Right lobe of liver (tissue), 6 donors: Measurements from ENCODE around the gene CORO1A. TPM values are rescaled to one million over a fixed set of nuclear protein-coding genes. Genes with fewer than 3 reads are reported as not detected.
"Not testable (repeated sequence)": the region's sequence is repeated elsewhere in the genome, so short reads cannot be mapped to it uniquely, and the experiment has no call there.

Experiments
- ATAC-seq, 4 donors: fragments of 200-7000 bp; cut with Tn5 transposase; one replicate each; pipeline ENCODE4 v1.9.1; 2020; ENCODE audit warnings: mild to moderate bottlenecking in 4 of 4, moderate library complexity in 4 of 4
- DNase-seq, 3 donors: peaks; one replicate each; pipeline ENCODE4 v3.0.0-alpha.2; 2020
- H3K27ac ChIP-seq, 3 donors: fragments of 200-600 bp; one replicate each; pipeline ENCODE4 v1.8.0; 2022
- H3K27me3 ChIP-seq, 2 donors: fragments of 200-600 bp; one replicate each; pipeline ENCODE4 v1.8.0; 2022
- H3K36me3 ChIP-seq, 4 donors: fragments of 200-600 bp; sonication (generic) in 1 of 4; one replicate each; pipeline versions ENCODE4 v1.5.1 to v1.8.0; 2017 to 2022; ENCODE audit warnings: control low read depth in 1 of 4
- H3K4me1 ChIP-seq, 4 donors: fragments of 200-600 bp; sonication (generic) in 1 of 4; one replicate each; pipeline versions ENCODE4 v1.5.1 to v1.8.0; 2017 to 2022; ENCODE audit warnings: control low read depth in 1 of 4
- H3K4me3 ChIP-seq, 3 donors: fragments of 200-600 bp; one replicate each; pipeline ENCODE4 v1.8.0; 2022
- H3K9me3 ChIP-seq, 4 donors: fragments of 200-600 bp; sonication (generic) in 1 of 4; one replicate each; pipeline versions ENCODE4 v1.5.1 to v1.8.0; 2017 to 2022; ENCODE audit warnings: control low read depth in 1 of 4
- POLR2A ChIP-seq: fragments of 450-650 bp; IDR thresholded peaks from one replicate; pipeline ENCODE4 v1.6.1; 2017; ENCODE audit warnings: antibody characterized with exemption, mild to moderate bottlenecking
- WGBS: methylation state at CpG from one replicate; pipeline ENCODE4 v1.1.6; 2018; ENCODE audit warnings: low coverage, low lambda C conversion rate; ENCODE audit not compliant: insufficient coverage; ENCODE audit errors: missing lambda C conversion rate; 5-methylcytosine and 5-hydroxymethylcytosine counted together
- intact Hi-C, 2 donors: fragments of 100-400 bp; cut with DNase I; formaldehyde crosslinking; loops; one replicate each; pipeline versions ENCODE4 v1.11.2 to v1.14.1; 2022
- total RNA-seq, 6 experiments: library from RNA; depleted of rRNA in 2 of 6; stranded (reverse); fragments of >200 nt in 2 of 6; fragmentation: NEBNext Ultra II Directional in 3 of 6; extraction: Animal tissue kit (Norgen Biotek cat#: 25700) in 3 of 6; gene quantifications; one replicate each; pipeline versions ENCODE4 v1.1.0 to v1.2.4, GENCODE V29; 2016 to 2023
- TF ChIP-seq, protein P1 (sequence below), 4 donors: fragments of 200-600 bp in 3 of 4; fragments of 450-650 bp in 1 of 4; IDR thresholded peaks; one replicate each; pipeline versions ENCODE4 v1.5.1 to v1.8.0; 2016 to 2022; ENCODE audit warnings: antibody characterized with exemption in 4 of 4, mild to moderate bottlenecking in 2 of 4
- donor health status: DM: no; HTN: yes; CAD: no.
- donor health status: DM: no; HTN: no; CAD: no.
- donor health status: DM: no; HTN: no; CAD: no.
- donor health status: DM: no; HTN: yes; CAD: no.
- donor health status: DM: no; HTN: yes; CAD: no.

Gene CORO1A
- total RNA-seq, 6 experiments from 2014 or later, result 7.0 to 15.2 (median 7.9) TPM

DNA sequence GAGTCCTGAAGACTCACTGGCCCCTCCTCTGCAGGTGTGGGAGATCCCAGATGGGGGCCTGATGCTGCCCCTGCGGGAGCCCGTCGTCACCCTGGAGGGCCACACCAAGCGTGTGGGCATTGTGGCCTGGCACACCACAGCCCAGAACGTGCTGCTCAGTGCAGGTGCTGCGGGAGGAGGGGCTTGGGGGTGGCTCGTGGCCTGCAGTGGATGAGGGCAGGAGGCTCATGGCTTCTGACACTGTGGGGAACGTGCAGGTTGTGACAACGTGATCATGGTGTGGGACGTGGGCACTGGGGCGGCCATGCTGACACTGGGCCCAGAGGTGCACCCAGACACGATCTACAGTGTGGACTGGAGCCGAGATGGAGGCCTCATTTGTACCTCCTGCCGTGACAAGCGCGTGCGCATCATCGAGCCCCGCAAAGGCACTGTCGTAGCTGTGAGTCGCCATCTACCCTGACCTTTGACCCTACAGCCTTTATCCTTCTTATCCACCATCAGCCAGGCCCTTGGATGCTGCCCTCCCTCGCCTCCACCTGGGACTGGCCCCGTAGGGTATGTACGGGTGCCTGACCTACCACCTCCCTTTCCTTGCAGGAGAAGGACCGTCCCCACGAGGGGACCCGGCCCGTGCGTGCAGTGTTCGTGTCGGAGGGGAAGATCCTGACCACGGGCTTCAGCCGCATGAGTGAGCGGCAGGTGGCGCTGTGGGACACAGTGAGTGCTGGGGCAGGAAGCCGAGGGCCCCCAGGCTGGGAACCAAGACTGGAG lies 3.6 kb downstream of the CORO1A start:
- peak in 3 of 4 donors; percentile 26 to 47 (median 42) for ATAC-seq
- Histone ChIP-seq H3K27me3 (no peaks in the 10 kb centered on the region), H3K4me3 (peak overlapping the region in 1 of 3 donors; percentile 16), H3K27ac (peak overlapping the region in 1 of 3 donors; percentile 38), H3K4me1 (no peaks in the 10 kb centered on the region), H3K36me3 (no peaks in the 10 kb centered on the region), H3K9me3 (no peaks in the 10 kb centered on the region)
- intact Hi-C loops, result no loop called here
- peak; percentile 67 to 81 (median 69) for DNase-seq
- WGBS, result 29% methylated on average over 13 of the region's 36 CpGs
- TF ChIP-seq, protein P1, sequence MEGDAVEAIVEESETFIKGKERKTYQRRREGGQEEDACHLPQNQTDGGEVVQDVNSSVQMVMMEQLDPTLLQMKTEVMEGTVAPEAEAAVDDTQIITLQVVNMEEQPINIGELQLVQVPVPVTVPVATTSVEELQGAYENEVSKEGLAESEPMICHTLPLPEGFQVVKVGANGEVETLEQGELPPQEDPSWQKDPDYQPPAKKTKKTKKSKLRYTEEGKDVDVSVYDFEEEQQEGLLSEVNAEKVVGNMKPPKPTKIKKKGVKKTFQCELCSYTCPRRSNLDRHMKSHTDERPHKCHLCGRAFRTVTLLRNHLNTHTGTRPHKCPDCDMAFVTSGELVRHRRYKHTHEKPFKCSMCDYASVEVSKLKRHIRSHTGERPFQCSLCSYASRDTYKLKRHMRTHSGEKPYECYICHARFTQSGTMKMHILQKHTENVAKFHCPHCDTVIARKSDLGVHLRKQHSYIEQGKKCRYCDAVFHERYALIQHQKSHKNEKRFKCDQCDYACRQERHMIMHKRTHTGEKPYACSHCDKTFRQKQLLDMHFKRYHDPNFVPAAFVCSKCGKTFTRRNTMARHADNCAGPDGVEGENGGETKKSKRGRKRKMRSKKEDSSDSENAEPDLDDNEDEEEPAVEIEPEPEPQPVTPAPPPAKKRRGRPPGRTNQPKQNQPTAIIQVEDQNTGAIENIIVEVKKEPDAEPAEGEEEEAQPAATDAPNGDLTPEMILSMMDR (IDR thresholded peaks at IDR 0.05), result peak; percentile 43 to 77 (median 56)
- no peak for TF ChIP-seq POLR2A

DNA sequence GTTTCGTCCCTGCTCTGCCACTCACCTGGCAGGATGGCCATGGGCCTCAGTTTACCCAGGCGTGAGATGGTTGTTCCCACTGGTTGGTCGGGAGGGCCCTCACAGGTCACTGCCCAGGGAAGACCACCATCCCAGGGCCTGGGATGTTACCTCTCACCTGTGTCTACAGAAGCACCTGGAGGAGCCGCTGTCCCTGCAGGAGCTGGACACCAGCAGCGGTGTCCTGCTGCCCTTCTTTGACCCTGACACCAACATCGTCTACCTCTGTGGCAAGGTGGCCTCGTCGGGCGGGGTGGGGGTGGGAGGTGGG lies 4.1 kb downstream of the CORO1A start:
- no peak for DNase-seq
- WGBS, result no CpG with 5 or more reads among the region's 9 CpGs
- intact Hi-C loops, result no loop called here
- H3K9me3 ChIP-seq, result no peaks in the 10 kb centered on the region
- H3K27ac ChIP-seq, result no peak overlapping the region
- no peaks in the 10 kb centered on the region for H3K4me1 ChIP-seq
- TF ChIP-seq, protein P1 (IDR thresholded peaks at IDR 0.05), result no peak
- TF ChIP-seq POLR2A, result no peak
- no peaks in the 10 kb centered on the region for H3K27me3 ChIP-seq
- ATAC-seq, result no peak
- H3K36me3 ChIP-seq, result no peaks in the 10 kb centered on the region
- no peak overlapping the region for H3K4me3 ChIP-seq

DNA sequence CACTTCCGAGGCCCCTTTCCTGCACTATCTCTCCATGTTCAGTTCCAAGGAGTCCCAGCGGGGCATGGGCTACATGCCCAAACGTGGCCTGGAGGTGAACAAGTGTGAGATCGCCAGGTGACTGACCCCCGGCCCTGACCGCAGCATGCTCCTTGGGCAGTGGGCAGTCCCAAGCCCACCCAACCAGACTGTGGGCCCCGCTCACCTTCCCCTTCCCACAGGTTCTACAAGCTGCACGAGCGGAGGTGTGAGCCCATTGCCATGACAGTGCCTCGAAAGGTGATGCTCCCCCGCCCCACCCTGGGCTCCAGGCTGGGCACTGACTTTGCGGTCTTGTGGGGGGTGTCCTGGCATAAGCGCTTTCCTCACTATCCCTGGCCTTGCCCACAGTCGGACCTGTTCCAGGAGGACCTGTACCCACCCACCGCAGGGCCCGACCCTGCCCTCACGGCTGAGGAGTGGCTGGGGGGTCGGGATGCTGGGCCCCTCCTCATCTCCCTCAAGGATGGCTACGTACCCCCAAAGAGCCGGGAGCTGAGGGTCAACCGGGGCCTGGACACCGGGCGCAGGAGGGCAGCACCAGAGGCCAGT lies 4.7 kb downstream of the CORO1A start:
- ATAC-seq (no peak), DNase-seq (peak in 1 of 3 donors; percentile 20)
- Histone ChIP-seq H3K36me3 (no peaks in the 10 kb centered on the region), H3K9me3 (no peaks in the 10 kb centered on the region), H3K4me1 (no peaks in the 10 kb centered on the region), H3K4me3 (no peak overlapping the region), H3K27me3 (no peaks in the 10 kb centered on the region), H3K27ac (no peak overlapping the region)
- TF ChIP-seq, protein P1 (IDR thresholded peaks at IDR 0.05), result no peak
- TF ChIP-seq POLR2A, result no peak
- intact Hi-C loops, result no loop called here
- WGBS, result 100% methylated on average over 2 of the region's 23 CpGs

DNA sequence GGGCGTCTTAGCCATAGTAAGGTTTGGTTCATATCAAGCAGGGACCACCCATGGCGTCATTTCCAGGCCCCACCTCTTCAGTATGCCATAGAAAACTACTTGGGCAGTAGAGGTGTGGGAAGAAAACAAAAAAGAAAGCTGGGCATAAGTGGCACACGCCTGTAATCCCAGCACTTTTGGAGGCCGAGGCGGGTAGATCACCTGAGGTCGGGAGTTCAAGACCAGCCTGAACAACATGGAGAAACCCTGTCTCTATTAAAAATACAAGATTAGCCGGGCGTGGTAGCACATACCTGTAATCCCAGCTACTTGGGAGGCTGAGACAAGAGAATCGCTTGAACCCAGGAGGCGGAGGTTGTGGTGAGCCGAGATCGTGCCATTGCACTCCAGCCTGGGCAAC lies 7.8 kb downstream of the CORO1A start:
- WGBS, result 100% methylated on average over 4 of the region's 12 CpGs
- DNase-seq, H3K4me3 ChIP-seq, H3K27me3 ChIP-seq, H3K4me1 ChIP-seq, H3K27ac ChIP-seq, ATAC-seq, H3K36me3 ChIP-seq, H3K9me3 ChIP-seq, intact Hi-C loops: not testable (repeated sequence)

DNA sequence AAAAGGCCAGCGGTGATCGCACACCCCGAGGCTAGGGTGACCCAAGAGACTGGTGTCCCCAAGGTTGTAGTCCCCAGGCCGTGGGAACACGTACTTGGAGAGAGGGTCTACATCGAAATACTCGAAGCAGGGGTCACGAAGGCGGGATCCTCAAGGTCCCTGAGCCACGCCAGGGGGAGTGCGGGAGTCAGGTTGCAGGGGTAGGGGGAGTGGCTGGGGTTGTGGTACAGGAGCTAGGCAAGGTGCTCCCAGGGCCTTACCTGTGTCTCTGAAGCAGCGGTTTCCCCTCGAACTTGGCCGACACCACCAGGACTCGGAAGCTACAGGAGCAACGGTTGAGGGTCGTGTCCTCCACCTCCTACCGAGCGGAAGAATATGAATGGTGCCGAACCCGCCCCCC lies 9.7 kb downstream of the CORO1A start:
- H3K36me3 ChIP-seq, H3K4me3 ChIP-seq, H3K4me1 ChIP-seq, intact Hi-C loops, H3K27ac ChIP-seq, H3K9me3 ChIP-seq, H3K27me3 ChIP-seq, DNase-seq: not testable (repeated sequence)
- WGBS, result no CpG with 5 or more reads among the region's 21 CpGs
- peak; percentile 17 to 39 (median 38) for ATAC-seq

DNA sequence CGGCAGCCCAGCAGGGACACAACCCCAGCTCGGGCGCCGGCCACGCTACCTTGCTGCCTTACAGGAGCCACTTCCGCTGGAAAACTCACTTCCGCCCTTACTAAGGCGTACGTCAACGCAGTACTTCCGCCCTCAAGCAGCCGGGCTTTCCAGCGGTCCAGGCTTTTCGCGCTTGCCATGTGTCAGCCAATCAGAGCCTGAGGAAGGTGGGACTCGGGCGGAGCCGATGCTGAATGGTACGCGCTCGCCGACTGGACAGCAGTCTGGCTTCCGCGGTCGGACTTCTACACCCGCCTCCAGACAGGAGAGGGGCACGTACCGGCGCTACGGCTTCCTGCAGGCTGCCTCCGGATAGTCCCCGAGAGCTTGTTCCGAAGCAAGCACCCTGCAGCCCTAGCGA lies 10.2 kb downstream of the CORO1A start, which contains the start of the genes BOLA2B and SLX1A:
Gene BOLA2B, minus strand, starts transcription at position 52 of the 400 bp plus-strand sequence. CDS start 71 bp downstream, outside the sequence.
Gene SLX1A, plus strand, starts transcription at position 261 of the 400 bp plus-strand sequence. CDS start 210 bp downstream, outside the sequence.
- DNase-seq, H3K9me3 ChIP-seq, H3K27ac ChIP-seq, intact Hi-C loops, H3K4me1 ChIP-seq, H3K27me3 ChIP-seq, H3K36me3 ChIP-seq: not testable (repeated sequence)
- WGBS, result no CpG with 5 or more reads among the region's 34 CpGs
- H3K4me3 ChIP-seq, result peak within 1 kb of the TSS in 2 of 3 donors; percentile 37 to 43
- ATAC-seq, result peak; percentile 89 to 93 (median 92)

DNA sequence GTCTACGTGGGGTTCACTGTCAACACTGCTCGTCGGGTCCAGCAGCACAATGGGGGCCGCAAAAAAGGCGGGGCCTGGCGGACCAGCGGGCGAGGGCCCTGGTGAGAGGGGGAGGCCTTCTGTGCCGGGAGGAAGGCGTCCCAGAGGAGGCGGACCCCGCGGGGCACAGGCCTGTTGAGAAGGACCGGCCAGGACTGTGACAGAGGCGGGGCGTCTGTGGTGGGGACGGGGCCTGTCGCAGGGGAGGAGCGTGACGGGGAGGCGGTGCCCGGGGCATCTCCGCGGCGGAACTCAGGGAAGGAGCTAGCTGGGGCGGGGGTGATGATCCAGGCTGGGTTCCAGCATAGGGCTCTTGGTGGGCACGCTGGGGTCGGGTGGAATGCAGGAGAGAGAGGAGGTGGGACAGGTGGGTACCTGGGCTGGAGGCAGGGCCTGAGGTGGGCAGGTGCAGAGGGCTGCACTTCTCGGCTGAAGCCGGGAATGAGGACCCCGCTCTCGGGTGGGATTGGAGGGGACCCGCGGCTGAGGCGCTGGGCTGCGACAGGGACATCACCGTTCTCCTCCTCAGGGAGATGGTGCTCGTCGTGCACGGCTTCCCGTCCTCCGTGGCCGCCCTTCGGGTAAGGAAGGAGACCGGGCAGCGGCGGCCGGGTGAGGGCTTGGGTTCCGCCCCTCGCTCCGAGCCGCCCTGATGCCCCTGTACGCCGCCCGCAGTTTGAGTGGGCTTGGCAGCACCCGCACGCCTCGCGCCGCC lies 10.9 kb downstream of the CORO1A start:
- H3K36me3 ChIP-seq, H3K9me3 ChIP-seq, H3K27ac ChIP-seq, H3K4me1 ChIP-seq, intact Hi-C loops, H3K27me3 ChIP-seq: not testable (repeated sequence)
- 0% methylated on average over 1 of the region's 60 CpGs for WGBS
- peak overlapping the region in 2 of 3 donors; percentile 37 to 43 for H3K4me3 ChIP-seq
- ATAC-seq (peak; percentile 76 to 85 (median 78)), DNase-seq (peak; percentile 27 to 63 (median 47))

DNA sequence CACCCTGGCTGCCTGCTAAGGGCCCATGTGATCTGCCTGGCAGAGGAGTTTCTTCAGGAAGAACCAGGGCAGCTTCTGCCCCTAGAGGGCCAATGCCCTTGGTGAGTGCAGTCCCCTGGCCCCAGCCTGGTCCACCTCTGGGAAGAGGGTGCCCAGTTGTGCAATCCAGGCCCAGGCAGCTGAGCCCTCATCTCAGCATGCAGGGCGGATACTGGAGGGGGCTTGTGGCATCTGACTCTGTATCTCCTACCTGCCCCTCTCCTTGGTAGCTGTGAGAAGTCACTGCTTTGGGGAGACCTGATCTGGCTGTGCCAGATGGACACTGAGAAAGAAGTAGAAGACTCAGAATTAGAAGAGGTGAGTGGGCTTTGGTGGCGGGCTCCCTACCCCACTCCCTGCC lies 13.6 kb downstream of the CORO1A start:
- H3K4me1 ChIP-seq, ATAC-seq, H3K4me3 ChIP-seq, intact Hi-C loops, H3K27ac ChIP-seq, H3K36me3 ChIP-seq, H3K9me3 ChIP-seq, H3K27me3 ChIP-seq: not testable (repeated sequence)
- WGBS, result 71% methylated on average over 1 of the region's 2 CpGs
- DNase-seq, result peak in 1 of 3 donors; percentile 12
